K562 (cell line): Measurements from ENCODE around the gene PBX4. TPM values are rescaled to one million over a fixed set of nuclear protein-coding genes. Genes with fewer than 3 reads are reported as not detected.

Experiments
- BRCA1 ChIP-seq, 2 experiments: fragments of 450-650 bp in 1 of 2; sonication (generic) in 1 of 2; formaldehyde crosslinking in 1 of 2; IDR thresholded peaks; 2 replicates each; pipeline versions ENCODE4 v1.5.0 to v1.6.1; 2017 to 2020; ENCODE audit warnings: mild to moderate bottlenecking in 1 of 2, missing genetic modification reagents in 1 of 2
- ETS1 ChIP-seq: conservative IDR thresholded peaks from 2 replicates; pipeline ENCODE4 v1.6.1; 2011; ENCODE audit warnings: low read depth, mild to moderate bottlenecking, low read length; ENCODE audit not compliant: control insufficient read depth
- FOXA1 ChIP-seq: fragments of 450-650 bp; IDR thresholded peaks from 2 replicates; pipeline ENCODE4 v1.6.1; 2016; ENCODE audit warnings: mild to moderate bottlenecking, borderline replicate concordance
- GABPA ChIP-seq: fragments of 200-800 bp; sonication (Bioruptor generic); conservative IDR thresholded peaks from 2 replicates; pipeline ENCODE4 v1.6.1; 2016; ENCODE audit warnings: low read depth, missing genetic modification characterization, missing compliant biosample characterization
- HEY1 ChIP-seq: fragments of 250-450 bp; sonication (Bioruptor Pico); IDR thresholded peaks from 2 replicates; pipeline ENCODE4 v1.5.0; 2020; ENCODE audit warnings: mild to moderate bottlenecking, moderate library complexity, borderline replicate concordance
- HMG20A ChIP-seq: fragments of 450-650 bp; formaldehyde crosslinking; conservative IDR thresholded peaks from 2 replicates; pipeline ENCODE4 v1.4.0; 2020; ENCODE audit warnings: mild to moderate bottlenecking, mixed read lengths
- HNRNPLL ChIP-seq: fragments of 200-400 bp; formaldehyde crosslinking; IDR thresholded peaks from 2 replicates; pipeline ENCODE4 v1.6.1; 2017; ENCODE audit warnings: low read length, low read depth, mild to moderate bottlenecking; ENCODE audit not compliant: poor library complexity, severe bottlenecking
- HOXB6 ChIP-seq: fragments of 250-450 bp; sonication (Bioruptor Pico); IDR thresholded peaks from 2 replicates; pipeline ENCODE4 v1.5.1; 2022; ENCODE audit warnings: mild to moderate bottlenecking, borderline replicate concordance
- ILF3 ChIP-seq: fragments of 450-650 bp; IDR thresholded peaks from 2 replicates; pipeline ENCODE4 v1.6.1; 2018; ENCODE audit warnings: antibody characterized with exemption, mild to moderate bottlenecking, moderate library complexity, borderline replicate concordance
- NKRF ChIP-seq: fragments of 450-650 bp; IDR thresholded peaks from 2 replicates; pipeline ENCODE4 v1.6.1; 2016; ENCODE audit warnings: borderline replicate concordance
- NR2C2 ChIP-seq, 2 experiments: fragments of 200-800 bp in 1 of 2; sonication (Bioruptor generic) in 1 of 2; sonication (generic) in 1 of 2; formaldehyde crosslinking in 1 of 2; IDR thresholded peaks; 2 replicates each; pipeline versions ENCODE4 v1.6.1 to v1.8.0; 2016 to 2022; ENCODE audit warnings: mild to moderate bottlenecking in 1 of 2, missing compliant biosample characterization in 1 of 2, missing genetic modification characterization in 1 of 2, missing genetic modification reagents in 1 of 2
- RAD51 ChIP-seq: fragments of 450-650 bp; IDR thresholded peaks from 2 replicates; pipeline ENCODE4 v1.7.1; 2016; ENCODE audit warnings: low read depth, mild to moderate bottlenecking, borderline replicate concordance
- SOX6 ChIP-seq: fragments of 450-650 bp; IDR thresholded peaks from 2 replicates; pipeline ENCODE4 v1.6.1; 2014; ENCODE audit warnings: mild to moderate bottlenecking
- ZBTB33 ChIP-seq: sonication (generic); formaldehyde crosslinking; IDR thresholded peaks from 2 replicates; pipeline ENCODE4 v1.8.1; 2023; ENCODE audit warnings: mild to moderate bottlenecking, missing genetic modification reagents
- ZNF398 ChIP-seq: fragments of 250-450 bp; sonication (Bioruptor Pico); IDR thresholded peaks from 2 replicates; pipeline ENCODE4 v1.8.0; 2021; ENCODE audit warnings: moderate library complexity, mild to moderate bottlenecking, inconsistent platforms
- polyA plus RNA-seq, 8 experiments: library from polyadenylated mRNA; depleted of rRNA in 4 of 8; stranded (reverse) in 5 of 8; unstranded in 3 of 8; fragments of >200 nt; fragmentation: Nextera tagmentation in 2 of 8; fragmentation: Illumina TruSeq in 1 of 8; extraction: Ambion mirVana in 2 of 8; extraction: Trizol in 1 of 8; gene quantifications; 2 replicates each; pipeline versions ENCODE4 v1.2.1 to v1.2.3, GENCODE V29; 2011 to 2014; ENCODE audit warnings: inconsistent platforms in 1 of 8, missing spikeins in 1 of 8
- total RNA-seq, 7 experiments: library from RNA; depleted of rRNA in 6 of 7; stranded (reverse); fragments of >200 nt in 6 of 7; fragmentation: Illumina TruSeq in 2 of 7; extraction: Trizol in 2 of 7; gene quantifications; 2 replicates each; pipeline versions ENCODE4 v1.2.1 to v1.2.3, GENCODE V29; 2011 to 2021; ENCODE audit warnings: low replicate concordance in 1 of 7

Gene PBX4
- total and polyA plus RNA-seq, 9 of the 15 experiments (the other 6 are each of a cell fraction or from before 2014, with no cell fraction given), result 0.11 to 3.8 (median 1.6) TPM; not detected in 1

GRCh38 chr19:19643158-19644053, 24.9 kb upstream of the PBX4 start, which contains the start of gene GMIP (continued):
- no peak for TF ChIP-seq SOX6
- TF ChIP-seq HMG20A (CRISPR knock-in tag), result no peak
- TF ChIP-seq GABPA (tag), result peak; percentile 53
- TF ChIP-seq ETS1, result no peak
- TF ChIP-seq FOXA1, result no peak
- no peak; the same call in 1 of the 2 replicates for TF ChIP-seq ZBTB33
- peak; percentile 33; the same call in 1 of the 2 replicates for TF ChIP-seq NKRF
- 0 out of 2 replicates have a peak, but pooled peaks have one; percentile 31 for TF ChIP-seq NR2C2 (CRISPR knock-in tag; IDR thresholded peaks at IDR 0.05)
- peak; percentile 57 for TF ChIP-seq NR2C2 (tag; IDR thresholded peaks at IDR 0.05)
- no peak for TF ChIP-seq HOXB6 (CRISPR knock-in tag)
- TF ChIP-seq BRCA1 (IDR thresholded peaks at IDR 0.05), result no peak
- TF ChIP-seq BRCA1 (CRISPR knock-in tag; IDR thresholded peaks at IDR 0.05), result no peak
- no peak for TF ChIP-seq RAD51
- TF ChIP-seq HNRNPLL, result peak; percentile 19
- TF ChIP-seq HEY1, result no peak
- TF ChIP-seq ILF3, result no peak
- no peak for TF ChIP-seq ZNF398
